SK-N-SH (cell line): Measurements from ENCODE around the gene CDH4. TPM values are rescaled to one million over a fixed set of nuclear protein-coding genes. Genes with fewer than 3 reads are reported as not detected.

ENCODE experiments used
- CTCF ChIA-PET: fragments of 300-600, 350-600 bp; formaldehyde crosslinking; extraction: SDS; loops from one replicate; lab custom pipeline; 2021; lab: Yijun Ruan, JAX
- POLR2A ChIA-PET: fragments of 350-600 bp; sonication (Branson Sonifier 250); formaldehyde crosslinking; extraction: SDS; loops from one replicate; lab custom pipeline; 2020; ENCODE audit warnings: antibody characterized with exemption, inconsistent platforms; lab: Yijun Ruan, JAX
- DNase-seq: peaks from one replicate; pipeline ENCODE4 v3.0.0; 2012
- H2AFZ ChIP-seq: fragments of 200-600 bp; sonication (generic); 2 replicates; pipeline ENCODE4 v1.8.1; 2016; ENCODE audit warnings: antibody characterized with exemption, mild to moderate bottlenecking, low read depth
- H3F3A ChIP-seq: fragments of 200-600 bp; sonication (generic); replicated peaks from 2 replicates; pipeline ENCODE3; 2016; ENCODE audit warnings: antibody characterized with exemption, mild to moderate bottlenecking; ENCODE audit not compliant: insufficient read depth
- H3K27ac ChIP-seq, 2 experiments: fragments of 200-500 bp in 1 of 2; fragments of 200-600 bp in 1 of 2; sonication (Bioruptor generic) in 1 of 2; sonication (generic), shearing (Covaris generic) in 1 of 2; 2 replicates each; pipeline versions ENCODE4 v1.5.1 to v1.6.1; 2014 to 2016; ENCODE audit warnings: low read depth in 2 of 2, inconsistent platforms in 1 of 2, low read length in 1 of 2, mild to moderate bottlenecking in 1 of 2, mixed read lengths in 1 of 2
- H3K27me3 ChIP-seq: fragments of 200-600 bp; sonication (generic), shearing (Covaris generic); 2 replicates; pipeline ENCODE4 v1.6.1; 2016; ENCODE audit warnings: mixed run types; ENCODE audit not compliant: insufficient read depth
- H3K36me3 ChIP-seq, 2 experiments: fragments of 200-500 bp in 1 of 2; fragments of 200-600 bp in 1 of 2; sonication (Bioruptor generic) in 1 of 2; sonication (generic) in 1 of 2; replicated peaks in 1 of 2; 2 replicates each; pipeline versions ENCODE3 to v1.5.1; 2014 to 2016; ENCODE audit warnings: low read length in 1 of 2, mild to moderate bottlenecking in 1 of 2; ENCODE audit not compliant: insufficient read depth in 2 of 2, control insufficient read depth in 1 of 2
- H3K4me1 ChIP-seq, 2 experiments: fragments of 200-500 bp in 1 of 2; fragments of 200-600 bp in 1 of 2; sonication (Bioruptor generic) in 1 of 2; sonication (generic), shearing (Covaris generic) in 1 of 2; 2 replicates each; pipeline versions ENCODE4 v1.5.1 to v1.6.1; 2014 to 2016; ENCODE audit warnings: low read depth in 1 of 2, low read length in 1 of 2, mixed run types in 1 of 2; ENCODE audit not compliant: insufficient read depth in 2 of 2, control insufficient read depth in 1 of 2
- H3K4me2 ChIP-seq: fragments of 200-600 bp; sonication (generic), shearing (Covaris generic); 2 replicates; pipeline ENCODE4 v1.6.1; 2017; ENCODE audit warnings: mixed run types
- H3K4me3 ChIP-seq, 2 experiments: fragments of 200-500 bp in 1 of 2; fragments of 200-600 bp in 1 of 2; sonication (Bioruptor generic) in 1 of 2; sonication (generic), shearing (Covaris generic) in 1 of 2; 2 replicates each; pipeline versions ENCODE4 v1.5.1 to v1.8.1; 2014 to 2016; ENCODE audit warnings: low read depth in 2 of 2, inconsistent platforms in 1 of 2, low read length in 1 of 2, mild to moderate bottlenecking in 1 of 2, mixed read lengths in 1 of 2, moderate library complexity in 1 of 2
- H3K79me2 ChIP-seq: fragments of 200-600 bp; sonication (generic); 2 replicates; pipeline ENCODE4 v1.8.1; 2017; ENCODE audit warnings: mild to moderate bottlenecking; ENCODE audit not compliant: insufficient read depth
- H3K9ac ChIP-seq: fragments of 200-600 bp; sonication (generic); 2 replicates; pipeline ENCODE4 v1.6.1; 2017; ENCODE audit warnings: mixed run types
- H3K9me2 ChIP-seq: fragments of 200-600 bp; sonication (generic); 2 replicates; pipeline ENCODE4 v1.6.1; 2017; ENCODE audit warnings: mixed run types
- H3K9me3 ChIP-seq: fragments of 200-600 bp; sonication (generic); 2 replicates; pipeline ENCODE4 v1.6.1; 2017; ENCODE audit warnings: mixed run types, mild to moderate bottlenecking, moderate library complexity
- H4K20me1 ChIP-seq: fragments of 200-600 bp; sonication (generic); 2 replicates; pipeline ENCODE4 v1.6.1; 2017; ENCODE audit warnings: mild to moderate bottlenecking, mixed run types; ENCODE audit not compliant: insufficient read depth
- CHD2 ChIP-seq: fragments of 150-350 bp; IDR thresholded peaks from 2 replicates; pipeline ENCODE4 v1.6.1; 2018; ENCODE audit warnings: low read length; ENCODE audit not compliant: partially characterized antibody
- CTCF ChIP-seq: fragments of 200-600 bp; sonication (generic); IDR thresholded peaks from 2 replicates; pipeline ENCODE4 v1.6.1; 2017; ENCODE audit warnings: antibody characterized with exemption, mild to moderate bottlenecking, moderate library complexity
- ELF1 ChIP-seq: IDR thresholded peaks from 2 replicates; pipeline ENCODE4 v1.4.0; 2012
- EZH2phosphoT487 ChIP-seq: fragments of 200-600 bp; sonication (generic); IDR thresholded peaks from 2 replicates; pipeline ENCODE4 v1.6.1; 2017; ENCODE audit warnings: low read depth, mixed run types, mild to moderate bottlenecking, antibody characterized with exemption, moderate library complexity, borderline replicate concordance
- FOXJ3 ChIP-seq: sonication (generic); formaldehyde crosslinking; IDR thresholded peaks from 2 replicates; pipeline ENCODE4 v1.5.1; 2020; ENCODE audit warnings: mild to moderate bottlenecking, missing genetic modification reagents
- GABPA ChIP-seq: IDR thresholded peaks from 2 replicates; pipeline ENCODE4 v1.4.0; 2012; ENCODE audit warnings: low read depth, mild to moderate bottlenecking
- IRF3 ChIP-seq: fragments of 150-350 bp; IDR thresholded peaks from 2 replicates; pipeline ENCODE4 v1.6.1; 2016; ENCODE audit warnings: mild to moderate bottlenecking, low read depth, low read length
- NFIC ChIP-seq: IDR thresholded peaks from 2 replicates; pipeline ENCODE4 v1.4.0; 2012; ENCODE audit warnings: borderline replicate concordance
- NRF1 ChIP-seq: IDR thresholded peaks from 2 replicates; pipeline ENCODE4 v1.6.1; 2012; ENCODE audit warnings: low read depth, mild to moderate bottlenecking, low read length
- PBX3 ChIP-seq: IDR thresholded peaks from 2 replicates; pipeline ENCODE4; 2012
- RAD21 ChIP-seq: IDR thresholded peaks from 2 replicates; pipeline ENCODE4 v1.6.1; 2012; ENCODE audit warnings: mild to moderate bottlenecking, low read length
- RCOR1 ChIP-seq: fragments of 150-350 bp; IDR thresholded peaks from 2 replicates; pipeline ENCODE4 v1.6.1; 2017; ENCODE audit warnings: antibody characterized with exemption, low read length
- RXRA ChIP-seq: IDR thresholded peaks from 2 replicates; pipeline ENCODE4 v1.4.0; 2012; ENCODE audit warnings: low read depth, mild to moderate bottlenecking, borderline replicate concordance
- TAF1 ChIP-seq: IDR thresholded peaks from 2 replicates; pipeline ENCODE4 v1.6.1; 2012; ENCODE audit warnings: low read depth, mild to moderate bottlenecking, low read length, moderate library complexity, borderline replicate concordance
- USF2 ChIP-seq: fragments of 150-350 bp; IDR thresholded peaks from 2 replicates; pipeline ENCODE4 v1.6.1; 2017; ENCODE audit warnings: antibody characterized with exemption, low read length, low read depth, borderline replicate concordance
- ZBTB33 ChIP-seq: IDR thresholded peaks from 2 replicates; pipeline ENCODE4 v1.4.0; 2012; ENCODE audit warnings: low read depth, borderline replicate concordance
- WGBS: methylation state at CpG from one replicate; pipeline ENCODE4 v1.1.6; 2017; ENCODE audit warnings: low lambda C conversion rate; 5-methylcytosine and 5-hydroxymethylcytosine counted together
- polyA plus RNA-seq, 3 experiments: library from polyadenylated mRNA; depleted of rRNA; stranded (reverse); fragments of >200 nt; gene quantifications; 2 replicates each; pipeline ENCODE4 v1.2.3, GENCODE V29; 2012

The CDH4 gene
- polyA plus RNA-seq, 1 of the 3 experiments (the other 2 are of a cell fraction), result not detected

- H3K9me2 ChIP-seq, result no peaks in the 10 kb centered on the region
- H3K9ac ChIP-seq, result no peak overlapping the region
- no peaks in the 10 kb centered on the region for H3K9me3 ChIP-seq
- H3K27ac ChIP-seq, result no peak overlapping the region
- WGBS, result 74% methylated on average over 8 of the region's 20 CpGs
- no peak overlapping the region for H3K4me2 ChIP-seq
- H3K4me1 ChIP-seq, result peaks cover 0 to 5% of the 10 kb centered on the region in 2 experiments; a peak in 1 of 4 replicates
- no peaks in the 10 kb centered on the region for H3K79me2 ChIP-seq
- TF ChIP-seq IRF3 (no peak), GABPA (no peak), CTCF (no peak), TAF1 (no peak), RAD21 (no peak), RXRA (no peak), RCOR1 (no peak), USF2 (no peak), EZH2phosphoT487 (no peak), ELF1 (no peak), ZBTB33 (no peak), CHD2 (no peak), PBX3 (no peak), NFIC (no peak), FOXJ3 (no peak), NRF1 (no peak)
- no peak overlapping the region for H2AFZ ChIP-seq
- H3K4me3 ChIP-seq, result no peak overlapping the region
- no peaks in the 10 kb centered on the region for H3F3A ChIP-seq
- no peaks in the 10 kb centered on the region for H4K20me1 ChIP-seq
- POLR2A ChIA-PET, result no interaction called here
- DNase-seq, result no peak
- H3K36me3 ChIP-seq, result no peaks in the 10 kb centered on the region
- H3K27me3 ChIP-seq, result no peaks in the 10 kb centered on the region
- CTCF ChIA-PET, result no interaction called here
Observed at GRCh38 chr20:61953037-61954021, 701.3 kb downstream of the CDH4 start.
